Left lung (tissue), 10 donors: ENCODE measurements around the gene DRAM2. TPM values are rescaled to one million over a fixed set of nuclear protein-coding genes. Genes with fewer than 3 reads are reported as not detected.

Source experiments
- ATAC-seq: fragments of 200-7000 bp; cut with Tn5 transposase; one replicate; pipeline ENCODE4 v1.9.1; 2020; ENCODE audit warnings: moderate library complexity
- DNase-seq, 4 donors: peaks; one replicate each; pipeline ENCODE4 v3.0.0-alpha.2; 2013 to 2020
- H3K27ac ChIP-seq, 2 donors: fragments of 200-600 bp; sonication (generic) in 1 of 2; one replicate each; pipeline versions ENCODE4 v1.5.0 to v1.8.0; 2020 to 2021
- H3K27me3 ChIP-seq, 2 donors: fragments of 200-600 bp; sonication (generic) in 1 of 2; one replicate each; pipeline versions ENCODE4 v1.5.0 to v1.8.0; 2020 to 2021
- H3K36me3 ChIP-seq, 2 donors: fragments of 200-600 bp; sonication (generic) in 1 of 2; one replicate each; pipeline versions ENCODE4 v1.5.0 to v1.8.0; 2020 to 2021
- H3K4me1 ChIP-seq, 2 donors: fragments of 200-600 bp; one replicate each; pipeline ENCODE4 v1.8.0; 2021
- H3K4me3 ChIP-seq, 2 donors: fragments of 200-600 bp; sonication (generic) in 1 of 2; one replicate each; pipeline versions ENCODE4 v1.5.0 to v1.8.0; 2020 to 2021; ENCODE audit warnings: mild to moderate bottlenecking in 1 of 2
- H3K9me3 ChIP-seq, 2 donors: fragments of 200-600 bp; sonication (generic) in 1 of 2; one replicate each; pipeline versions ENCODE4 v1.5.0 to v1.8.0; 2020 to 2021
- CTCF ChIP-seq, 2 donors: fragments of 200-600 bp; sonication (generic) in 1 of 2; IDR thresholded peaks; one replicate each; pipeline versions ENCODE4 v1.5.0 to v1.8.0; 2021; ENCODE audit warnings: antibody characterized with exemption in 2 of 2
- intact Hi-C, 2 donors: fragments of 100-400 bp; cut with DNase I; formaldehyde crosslinking; loops; one replicate each; pipeline versions ENCODE4 v1.11.2 to v1.14.2; 2022
- polyA plus RNA-seq, 6 donors: library from polyadenylated mRNA; unstranded; fragments of 120-200 nt; gene quantifications; one replicate each; pipeline ENCODE4 v1.2.1, GENCODE V29; 2013; ENCODE audit not compliant: insufficient read length in 6 of 6
- total RNA-seq, 2 donors: library from RNA; stranded (reverse); fragmentation: NEBNext Ultra II Directional; extraction: Animal tissue kit (Norgen Biotek cat#: 25700); gene quantifications; one replicate each; pipeline ENCODE4 v1.2.1, GENCODE V29; 2021
- donor health status: DM: no; HTN: yes; CAD: no.
- donor health status: DM: no; HTN: no; CAD: no.

DRAM2 gene
- total and polyA plus RNA-seq, 8 donors = 41.3 to 84.6 (median 68.9) TPM

GRCh38 chr1:111154021-111154999 is 14.4 kb upstream of the DRAM2 start:
- ATAC-seq = no peak
- TF ChIP-seq CTCF (IDR thresholded peaks at IDR 0.05) = no peak
- intact Hi-C loops = no loop called here

GRCh38 chr1:111151838-111152237 is 11.9 kb upstream of the DRAM2 start:
- Histone ChIP-seq H3K4me3 (no peak overlapping the region), H3K9me3 (no peaks in the 10 kb centered on the region), H3K4me1 (peaks cover 0 to 45% of the 10 kb centered on the region in 2 donors), H3K27me3 (no peaks in the 10 kb centered on the region), H3K27ac (no peak overlapping the region), H3K36me3 (peaks cover 0 to 78% of the 10 kb centered on the region in 2 donors)
- DNase-seq = no peak
- ATAC-seq = no peak
- intact Hi-C loops = no loop called here
- TF ChIP-seq CTCF (IDR thresholded peaks at IDR 0.05) = no peak

More at GRCh38 chr1:111154021-111154999, 14.4 kb upstream of the DRAM2 start:
- no peaks in the 10 kb centered on the region for H3K27me3 ChIP-seq
- peaks cover 0 to 33% of the 10 kb centered on the region in 2 donors for H3K4me1 ChIP-seq
- no peak for DNase-seq
- H3K9me3 ChIP-seq = no peaks in the 10 kb centered on the region
- peaks cover 0 to 65% of the 10 kb centered on the region in 2 donors for H3K36me3 ChIP-seq
- H3K4me3 ChIP-seq = no peak overlapping the region
- no peak overlapping the region for H3K27ac ChIP-seq

GRCh38 chr1:111148376-111148881 is 8.5 kb upstream of the DRAM2 start:
- TF ChIP-seq CTCF (IDR thresholded peaks at IDR 0.05) = no peak
- H3K36me3 ChIP-seq = peaks cover 0 to 57% of the 10 kb centered on the region in 2 donors
- H3K9me3 ChIP-seq = no peaks in the 10 kb centered on the region
- peaks cover 0 to 53% of the 10 kb centered on the region in 2 donors for H3K4me1 ChIP-seq
- ATAC-seq (no peak), DNase-seq (no peak)
- H3K27ac ChIP-seq = no peak overlapping the region
- H3K27me3 ChIP-seq = no peaks in the 10 kb centered on the region
- intact Hi-C loops = no loop called here
- H3K4me3 ChIP-seq = no peak overlapping the region

- H3K4me3 ChIP-seq = no peak overlapping the region
- peaks cover 0 to 58% of the 10 kb centered on the region in 2 donors for H3K4me1 ChIP-seq
- DNase-seq = no peak
- H3K27ac ChIP-seq = no peak overlapping the region
- H3K9me3 ChIP-seq = no peaks in the 10 kb centered on the region
- no peaks in the 10 kb centered on the region for H3K27me3 ChIP-seq
- no peak for ATAC-seq
- no peak for TF ChIP-seq CTCF (IDR thresholded peaks at IDR 0.05)
- peaks cover 0 to 53% of the 10 kb centered on the region in 2 donors for H3K36me3 ChIP-seq
- intact Hi-C loops = no loop called here
Observed at GRCh38 chr1:111147948-111148347, 8.1 kb upstream of the DRAM2 start.
